Measurements from ENCODE around the gene TTYH1. TPM values are rescaled to one million over a fixed set of nuclear protein-coding genes. Genes with fewer than 3 reads are reported as not detected.
"Not testable (repeated sequence)": the region's sequence is repeated elsewhere in the genome, so short reads cannot be mapped to it uniquely, and the experiment has no call there.

TTYH1 gene
- total and polyA plus RNA-seq, 9 of the 15 experiments (the other 6 are each of a cell fraction or from before 2014, with no cell fraction given): 0.08 TPM; not detected in 8

DNA sequence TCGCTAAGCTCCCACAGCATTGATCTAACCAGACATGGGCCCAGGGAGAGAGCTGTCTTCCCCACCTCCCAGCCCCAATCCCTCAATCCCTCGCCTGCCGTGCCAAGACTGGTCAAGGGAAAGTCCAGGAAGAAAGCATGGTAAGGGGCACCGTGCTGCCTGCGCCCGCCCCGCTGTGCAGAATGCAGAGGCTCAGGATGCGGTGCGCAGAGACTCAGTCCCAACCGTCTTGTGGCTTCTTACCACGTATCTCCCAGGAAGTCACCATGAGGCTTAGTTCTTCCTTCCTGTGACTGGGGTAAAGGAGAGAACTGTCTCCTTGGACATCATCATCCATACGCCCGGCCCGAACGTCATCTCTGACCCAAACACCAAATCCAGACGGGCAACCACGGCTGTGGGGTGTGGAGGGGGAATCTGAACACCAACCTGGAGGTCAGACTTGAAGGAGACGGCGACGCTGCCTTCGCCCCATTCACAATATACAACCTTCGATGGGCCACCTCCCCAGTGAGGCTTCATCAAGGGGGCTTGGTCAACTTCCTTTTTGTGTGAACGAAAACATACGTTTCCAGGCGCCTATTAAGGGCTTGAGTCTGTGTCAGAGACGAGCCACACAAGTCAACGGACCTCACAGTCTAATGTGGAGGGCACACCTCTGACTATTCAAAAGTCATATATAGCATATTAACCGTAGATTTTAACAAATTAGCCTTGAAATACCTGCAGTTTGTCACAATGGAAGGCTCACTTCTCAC lies 39.9 kb upstream of the TTYH1 start:
- H3K9me1 ChIP-seq (ENCODE audit: control insufficient read depth, insufficient read depth, low read length); CTCF ChIA-PET (ENCODE audit: low intra/inter-chr PET ratio); BruUV-seq (replicated peaks); H3K36me3 ChIP-seq (ENCODE audit: control insufficient read depth, insufficient read depth, low read length); H3K4me2 ChIP-seq (ENCODE audit: insufficient read depth, low read length); H3K27ac ChIP-seq (ENCODE audit: extremely low read depth, low read depth, low read length); H2AFZ ChIP-seq (ENCODE audit: low read depth, low read length); in situ Hi-C loops (cut with MboI); intact Hi-C loops (cut with micrococcal nuclease); ATAC-seq; FAIRE-seq; DNase-seq (ENCODE audit: extremely low read depth in 1 of 4, low spot score in 3 of 4); H3K9ac ChIP-seq (ENCODE audit: insufficient read depth in 1 of 2, low read depth in 2 of 2, low read length in 2 of 2); POLR2A ChIA-PET; H3K4me1 ChIP-seq (replicated peaks in 1 of 2; ENCODE audit: control insufficient read depth in 2 of 2, insufficient read depth in 2 of 2, low read length in 2 of 2); H3K9me3 ChIP-seq (replicated peaks; ENCODE audit: control insufficient read depth, insufficient read depth, low read depth, low read length); H3K4me3 ChIP-seq; H3K79me2 ChIP-seq (ENCODE audit: control insufficient read depth, insufficient read depth, low read length); H4K20me1 ChIP-seq (replicated peaks; ENCODE audit: control insufficient read depth, insufficient read depth, low read length): not testable (repeated sequence)
- peaks cover 7 to 31% of the 10 kb centered on the region in 2 experiments; a peak in 3 of 5 replicates for H3K27me3 ChIP-seq (ENCODE audit: control insufficient read depth in 2 of 2, insufficient read depth in 2 of 2, low read length in 2 of 2)
- WGBS (ENCODE audit: insufficient coverage, low coverage, missing lambda C conversion rate): 10% methylated on average over 23 of the region's 28 CpGs
- TF ChIP-seq NRF1 (conservative IDR thresholded peaks at IDR 0.05 in 1 of 2, IDR thresholded peaks at IDR 0.05 in 1 of 2) (peak in 1 of 2 experiments; percentile 28; a peak in 1 of 4 replicates), ZNF165 (CRISPR knock-in tag; IDR thresholded peaks at IDR 0.05; ENCODE audit: borderline replicate concordance) (0 out of 2 replicates have a peak, but pooled peaks have one; percentile 32), GABPA (tag; conservative IDR thresholded peaks at IDR 0.05; ENCODE audit: low read depth) (peak; percentile 29), RNF2 (IDR thresholded peaks at IDR 0.05) (peak; percentile 36; the same call in 1 of the 2 replicates)
- TF ChIP-seq, protein P1, sequence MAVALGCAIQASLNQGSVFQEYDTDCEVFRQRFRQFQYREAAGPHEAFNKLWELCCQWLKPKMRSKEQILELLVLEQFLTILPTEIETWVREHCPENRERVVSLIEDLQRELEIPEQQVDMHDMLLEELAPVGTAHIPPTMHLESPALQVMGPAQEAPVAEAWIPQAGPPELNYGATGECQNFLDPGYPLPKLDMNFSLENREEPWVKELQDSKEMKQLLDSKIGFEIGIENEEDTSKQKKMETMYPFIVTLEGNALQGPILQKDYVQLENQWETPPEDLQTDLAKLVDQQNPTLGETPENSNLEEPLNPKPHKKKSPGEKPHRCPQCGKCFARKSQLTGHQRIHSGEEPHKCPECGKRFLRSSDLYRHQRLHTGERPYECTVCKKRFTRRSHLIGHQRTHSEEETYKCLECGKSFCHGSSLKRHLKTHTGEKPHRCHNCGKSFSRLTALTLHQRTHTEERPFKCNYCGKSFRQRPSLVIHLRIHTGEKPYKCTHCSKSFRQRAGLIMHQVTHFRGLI (CRISPR knock-in tag; IDR thresholded peaks at IDR 0.05): 0 out of 2 replicates have a peak, but pooled peaks have one; percentile 13
- TF ChIP-seq, protein P2, sequence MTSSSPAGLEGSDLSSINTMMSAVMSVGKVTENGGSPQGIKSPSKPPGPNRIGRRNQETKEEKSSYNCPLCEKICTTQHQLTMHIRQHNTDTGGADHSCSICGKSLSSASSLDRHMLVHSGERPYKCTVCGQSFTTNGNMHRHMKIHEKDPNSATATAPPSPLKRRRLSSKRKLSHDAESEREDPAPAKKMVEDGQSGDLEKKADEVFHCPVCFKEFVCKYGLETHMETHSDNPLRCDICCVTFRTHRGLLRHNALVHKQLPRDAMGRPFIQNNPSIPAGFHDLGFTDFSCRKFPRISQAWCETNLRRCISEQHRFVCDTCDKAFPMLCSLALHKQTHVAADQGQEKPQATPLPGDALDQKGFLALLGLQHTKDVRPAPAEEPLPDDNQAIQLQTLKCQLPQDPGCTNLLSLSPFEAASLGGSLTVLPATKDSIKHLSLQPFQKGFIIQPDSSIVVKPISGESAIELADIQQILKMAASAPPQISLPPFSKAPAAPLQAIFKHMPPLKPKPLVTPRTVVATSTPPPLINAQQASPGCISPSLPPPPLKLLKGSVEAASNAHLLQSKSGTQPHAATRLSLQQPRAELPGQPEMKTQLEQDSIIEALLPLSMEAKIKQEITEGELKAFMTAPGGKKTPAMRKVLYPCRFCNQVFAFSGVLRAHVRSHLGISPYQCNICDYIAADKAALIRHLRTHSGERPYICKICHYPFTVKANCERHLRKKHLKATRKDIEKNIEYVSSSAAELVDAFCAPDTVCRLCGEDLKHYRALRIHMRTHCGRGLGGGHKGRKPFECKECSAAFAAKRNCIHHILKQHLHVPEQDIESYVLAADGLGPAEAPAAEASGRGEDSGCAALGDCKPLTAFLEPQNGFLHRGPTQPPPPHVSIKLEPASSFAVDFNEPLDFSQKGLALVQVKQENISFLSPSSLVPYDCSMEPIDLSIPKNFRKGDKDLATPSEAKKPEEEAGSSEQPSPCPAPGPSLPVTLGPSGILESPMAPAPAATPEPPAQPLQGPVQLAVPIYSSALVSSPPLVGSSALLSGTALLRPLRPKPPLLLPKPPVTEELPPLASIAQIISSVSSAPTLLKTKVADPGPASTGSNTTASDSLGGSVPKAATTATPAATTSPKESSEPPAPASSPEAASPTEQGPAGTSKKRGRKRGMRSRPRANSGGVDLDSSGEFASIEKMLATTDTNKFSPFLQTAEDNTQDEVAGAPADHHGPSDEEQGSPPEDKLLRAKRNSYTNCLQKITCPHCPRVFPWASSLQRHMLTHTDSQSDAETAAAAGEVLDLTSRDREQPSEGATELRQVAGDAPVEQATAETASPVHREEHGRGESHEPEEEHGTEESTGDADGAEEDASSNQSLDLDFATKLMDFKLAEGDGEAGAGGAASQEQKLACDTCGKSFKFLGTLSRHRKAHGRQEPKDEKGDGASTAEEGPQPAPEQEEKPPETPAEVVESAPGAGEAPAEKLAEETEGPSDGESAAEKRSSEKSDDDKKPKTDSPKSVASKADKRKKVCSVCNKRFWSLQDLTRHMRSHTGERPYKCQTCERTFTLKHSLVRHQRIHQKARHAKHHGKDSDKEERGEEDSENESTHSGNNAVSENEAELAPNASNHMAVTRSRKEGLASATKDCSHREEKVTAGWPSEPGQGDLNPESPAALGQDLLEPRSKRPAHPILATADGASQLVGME (CRISPR knock-in tag; IDR thresholded peaks at IDR 0.05): 0 out of 2 replicates have a peak, but pooled peaks have one; percentile 14

Data from K562 (cell line).